GM21515 (cell line): Measurements from ENCODE around the gene RAB11FIP2.

ENCODE experiments used
- ATAC-seq: cut with Tn5 transposase; IDR thresholded peaks from one replicate; pipeline ENCODE4 v1.9.1; 2021; ENCODE audit not compliant: unreplicated experiment

The RAB11FIP2 gene

GRCh38 chr10:117987244-117987909 is 59.4 kb downstream of the RAB11FIP2 start:
- no peak for ATAC-seq

GRCh38 chr10:117983961-117984360 is 62.8 kb downstream of the RAB11FIP2 start:
- no peak for ATAC-seq

- ATAC-seq: no peak
Measured at GRCh38 chr10:117980755-117981702, 65.7 kb downstream of the RAB11FIP2 start.

GRCh38 chr10:117980216-117980615 is 66.5 kb downstream of the RAB11FIP2 start:
- ATAC-seq: no peak

- ATAC-seq: no peak
Measured at GRCh38 chr10:117972168-117972837, 74.4 kb downstream of the RAB11FIP2 start.

- ATAC-seq: no peak
Measured at GRCh38 chr10:117970962-117971361, 75.8 kb downstream of the RAB11FIP2 start.

GRCh38 chr10:117969592-117969991 is 77.1 kb downstream of the RAB11FIP2 start:
- no peak for ATAC-seq

- ATAC-seq: no peak
Measured at GRCh38 chr10:117968354-117969182, 78.2 kb downstream of the RAB11FIP2 start.

- no peak for ATAC-seq
Measured at GRCh38 chr10:117967149-117967650, 79.5 kb downstream of the RAB11FIP2 start.

GRCh38 chr10:117965984-117966383 is 80.8 kb downstream of the RAB11FIP2 start:
- no peak for ATAC-seq

GRCh38 chr10:117964536-117964935 is 82.2 kb downstream of the RAB11FIP2 start:
- no peak for ATAC-seq

- ATAC-seq: no peak
Measured at GRCh38 chr10:117960345-117960935, 86.3 kb downstream of the RAB11FIP2 start.

GRCh38 chr10:117956972-117957371 is 89.8 kb downstream of the RAB11FIP2 start:
- no peak for ATAC-seq

- ATAC-seq: no peak
Measured at GRCh38 chr10:117955176-117955575, 91.6 kb downstream of the RAB11FIP2 start.
